CD4-positive, alpha-beta T cell treated with Interleukin-1 beta for 1 hour (primary cell): ENCODE measurements around the gene MYOM1.
A peak's percentile ranks its signal among the peaks of the same experiment; 100 is the strongest.

ENCODE experiments used
- DNase-seq, 2 donors: peaks; one replicate each; pipeline ENCODE4 v3.0.0-alpha.2; 2020 to 2022

MYOM1 gene

DNA sequence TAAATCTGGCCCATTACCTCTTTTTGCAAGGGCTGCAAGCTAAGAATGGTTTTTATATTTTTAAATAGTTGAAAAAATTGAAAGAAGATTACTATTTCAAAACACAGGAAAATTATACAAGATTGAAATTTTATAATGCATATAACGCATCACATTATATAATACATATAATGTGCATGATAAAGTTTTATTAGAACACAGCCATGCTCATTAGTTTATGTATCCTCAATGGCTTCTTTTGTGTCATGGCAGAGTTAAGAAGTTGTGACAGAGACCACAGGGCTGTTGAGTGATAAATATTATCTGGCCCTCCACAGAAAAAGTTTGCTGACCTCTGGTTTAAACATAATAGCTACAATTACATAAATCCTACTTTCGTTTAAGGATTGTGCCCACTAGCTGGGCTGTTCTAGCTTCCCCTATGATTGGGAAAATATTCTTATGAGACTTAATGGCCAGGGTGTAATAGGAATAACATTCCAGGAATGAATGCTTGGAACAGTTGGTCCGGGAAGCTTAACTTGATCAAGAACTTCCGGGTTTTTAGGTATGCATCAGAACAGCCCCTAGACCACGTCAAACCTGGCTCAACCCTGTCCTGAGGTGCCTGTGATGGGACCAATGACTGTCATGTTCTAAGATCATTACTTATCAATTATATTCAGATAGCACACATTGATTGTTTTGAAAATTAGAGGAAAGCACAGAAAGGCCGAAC, 108.1 kb downstream of the MYOM1 start:
- no peak for DNase-seq

DNA sequence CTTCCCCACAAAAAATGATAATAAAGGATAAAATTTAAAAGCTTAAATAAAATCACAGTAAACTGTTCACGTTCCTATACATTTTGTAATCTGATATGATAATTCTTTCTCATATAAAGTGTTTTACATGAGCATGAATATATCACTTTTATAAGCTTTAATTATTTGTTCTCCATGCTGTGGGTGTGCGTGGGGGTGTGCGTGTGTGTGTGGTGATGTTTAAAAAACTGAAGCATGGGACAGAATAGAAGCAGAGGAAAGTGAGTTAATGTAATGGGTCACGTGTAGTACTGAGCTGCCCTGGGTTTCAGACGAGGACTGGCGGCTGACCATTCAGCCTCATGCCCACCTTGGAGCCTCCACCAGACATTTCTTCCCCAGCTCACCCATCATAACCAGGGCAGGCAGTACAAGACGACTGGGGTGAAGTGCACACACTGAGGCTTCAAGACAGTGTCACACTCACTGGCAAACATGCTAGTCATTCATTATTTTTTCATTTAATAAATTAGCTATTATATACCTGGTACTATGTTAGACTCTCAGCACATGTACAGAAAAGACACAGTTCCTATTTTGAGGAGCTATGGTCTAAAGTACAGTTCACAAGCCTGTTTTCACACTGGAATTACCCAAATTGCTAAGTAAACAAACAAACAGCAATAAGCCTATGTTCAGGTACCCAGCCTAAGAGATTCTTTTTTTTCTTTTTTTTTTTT, 109.6 kb downstream of the MYOM1 start:
- no peak for DNase-seq

DNA sequence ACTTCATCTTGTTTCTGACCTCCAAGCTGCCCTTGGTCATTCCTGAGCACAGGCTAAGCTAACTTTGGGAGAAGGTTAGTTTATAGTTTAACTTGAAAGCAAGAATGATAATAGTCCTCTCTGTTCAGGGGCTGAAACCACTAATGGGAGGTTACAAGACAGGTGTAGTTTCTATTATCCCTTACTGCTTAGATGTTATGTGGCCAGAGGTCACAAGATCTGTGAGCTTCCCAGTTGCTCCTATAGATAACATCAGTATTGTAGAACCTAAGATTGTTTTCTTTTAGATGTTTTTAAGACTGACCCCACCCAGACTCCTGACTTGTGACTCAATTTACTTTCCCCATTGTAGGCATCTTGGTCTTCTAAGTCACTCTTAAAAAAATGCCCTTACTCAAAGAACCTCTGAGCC, 112.0 kb downstream of the MYOM1 start:
- DNase-seq: no peak

- DNase-seq: no peak
Observed at GRCh38 chr18:3104190-3105054, 115.3 kb downstream of the MYOM1 start.

GRCh38 chr18:3103576-3103975, 116.2 kb downstream of the MYOM1 start:
- no peak for DNase-seq

- DNase-seq: no peak
Observed at GRCh38 chr18:3102983-3103382, 116.8 kb downstream of the MYOM1 start.

DNA sequence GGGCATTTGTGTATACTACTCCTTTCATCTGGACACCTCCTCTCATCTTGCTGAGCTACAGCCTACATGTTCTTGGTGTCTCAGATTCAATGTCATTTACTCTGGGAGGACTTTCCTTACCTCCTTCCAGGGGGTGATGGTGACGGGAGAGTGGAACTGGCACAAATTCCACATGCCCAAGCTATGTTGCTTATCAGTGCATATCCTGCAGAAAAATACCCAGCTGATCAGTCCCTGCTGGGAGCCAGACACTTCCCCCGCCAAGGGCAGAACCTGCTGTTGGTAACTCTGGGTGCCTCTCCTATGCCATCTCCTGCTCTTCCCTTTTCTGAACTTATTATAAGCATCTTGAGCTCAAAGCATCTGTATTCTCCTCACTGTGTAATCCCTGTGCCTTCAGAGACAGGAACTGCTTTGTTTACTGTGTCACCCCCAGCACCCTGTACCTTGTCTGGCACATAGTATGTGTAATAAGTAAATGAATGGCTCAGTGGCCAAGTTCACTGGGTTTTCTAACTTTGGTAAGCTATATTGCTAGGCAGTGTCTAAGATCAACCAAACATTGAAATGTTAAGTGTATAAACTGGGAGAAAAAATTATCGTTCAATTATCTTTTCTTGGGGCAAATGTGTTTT, 119.2 kb downstream of the MYOM1 start:
- DNase-seq: no peak

- DNase-seq: no peak
Observed at GRCh38 chr18:3099327-3099726, 120.4 kb downstream of the MYOM1 start.

DNA sequence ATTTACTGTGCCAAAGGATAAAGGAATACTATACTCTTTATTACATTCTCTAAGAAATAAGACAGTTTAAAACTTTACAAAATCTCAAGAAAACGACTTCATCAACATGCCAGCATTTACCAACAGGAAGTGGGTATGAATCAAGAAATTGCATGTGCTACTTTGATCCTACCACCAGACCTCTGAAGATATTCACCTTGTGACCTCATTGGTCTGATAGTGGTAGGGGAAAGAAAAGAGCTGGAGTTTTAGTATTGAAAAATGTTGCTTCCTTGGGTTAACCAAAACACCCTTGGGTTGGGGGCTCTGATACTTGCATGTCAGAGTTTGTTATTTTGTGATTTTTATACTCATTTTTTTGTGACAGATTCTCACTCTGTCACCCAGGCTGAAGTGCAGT, 122.7 kb downstream of the MYOM1 start:
- peak in 1 of 2 donors; percentile 45 for DNase-seq

DNA sequence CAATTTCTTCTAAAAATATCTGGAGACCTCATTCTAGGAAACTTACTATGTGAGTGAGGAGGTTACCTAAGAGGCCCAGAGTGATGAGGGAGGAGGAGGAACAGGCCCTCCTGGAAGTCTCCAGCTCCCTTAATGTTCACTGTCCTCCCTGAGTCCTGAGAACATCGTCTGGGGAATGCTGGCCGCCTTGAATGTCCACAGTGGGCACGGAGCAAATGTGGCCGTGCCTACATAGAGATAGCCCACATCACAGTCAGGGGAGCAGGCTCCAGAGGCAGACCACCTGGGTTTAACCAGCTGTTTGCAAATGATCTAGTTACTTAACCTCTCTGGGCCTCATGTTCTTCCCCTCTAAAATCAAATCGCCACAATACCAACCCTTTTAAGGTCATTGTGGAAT, 123.8 kb downstream of the MYOM1 start:
- DNase-seq: no peak

GRCh38 chr18:3094338-3094684, 125.5 kb downstream of the MYOM1 start:
- no peak for DNase-seq

GRCh38 chr18:3093624-3094337, 126.0 kb downstream of the MYOM1 start:
- DNase-seq: no peak

DNA sequence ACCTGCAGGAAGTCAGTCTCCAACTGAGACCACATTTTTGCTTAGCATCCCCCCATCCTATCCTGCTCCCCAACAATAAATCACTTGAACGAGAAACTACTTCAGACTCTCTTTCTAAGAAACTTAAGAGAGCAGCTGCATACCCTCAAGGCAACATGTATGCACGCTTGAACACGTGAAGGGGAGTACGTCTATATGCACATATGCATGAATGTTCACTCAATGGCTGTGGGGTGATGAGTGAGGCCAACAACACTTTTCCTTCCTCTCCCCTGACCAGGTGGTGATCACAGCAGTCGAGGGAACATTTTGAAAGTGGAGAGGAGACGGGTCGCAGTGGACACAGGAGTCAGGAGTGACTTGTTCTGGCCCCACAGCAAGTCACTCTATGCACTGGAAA, 127.0 kb downstream of the MYOM1 start:
- DNase-seq: no peak

GRCh38 chr18:3089579-3089978, 130.2 kb downstream of the MYOM1 start:
- no peak for DNase-seq

- DNase-seq: no peak
Observed at GRCh38 chr18:3088449-3088848, 131.3 kb downstream of the MYOM1 start.

GRCh38 chr18:3086871-3087270, 132.9 kb downstream of the MYOM1 start:
- DNase-seq: no peak

DNA sequence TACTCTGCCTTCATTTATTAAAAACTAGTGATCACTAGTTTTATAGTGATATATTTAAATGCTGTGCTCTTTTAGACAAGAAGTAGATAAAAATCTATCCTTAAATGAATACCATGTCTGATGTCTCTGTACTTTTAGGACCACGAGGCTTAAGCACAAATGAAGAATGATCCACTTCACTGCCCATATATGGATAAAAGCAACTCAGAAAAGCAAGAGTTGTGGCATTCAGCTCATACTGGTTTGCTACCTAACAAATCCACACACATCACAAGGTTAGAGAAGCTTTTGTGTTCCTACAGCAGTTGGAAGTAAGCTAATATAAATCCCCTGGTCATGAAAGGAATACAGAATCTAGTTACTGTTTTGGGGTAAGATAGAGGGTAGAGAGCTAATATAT, 134.2 kb downstream of the MYOM1 start:
- DNase-seq: no peak

DNA sequence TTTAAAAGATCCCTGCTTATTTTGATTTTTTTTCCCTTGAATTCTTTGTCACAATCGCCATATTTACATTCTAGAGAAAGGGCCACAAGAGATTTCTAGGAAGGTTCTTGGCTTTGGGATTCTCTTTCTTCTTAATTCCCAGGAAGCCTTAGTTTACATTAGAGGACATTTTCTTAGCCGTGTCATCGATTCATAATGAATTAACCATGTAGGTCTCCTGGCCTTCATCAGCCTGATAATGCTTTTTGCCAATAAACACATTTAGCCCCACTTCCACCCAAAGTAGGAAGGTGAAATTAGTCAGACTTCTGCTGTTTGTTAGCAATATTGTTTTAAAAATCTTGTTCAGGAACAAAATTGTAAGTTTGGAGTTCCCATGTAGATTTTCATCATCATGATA, 135.6 kb downstream of the MYOM1 start:
- DNase-seq: no peak

DNA sequence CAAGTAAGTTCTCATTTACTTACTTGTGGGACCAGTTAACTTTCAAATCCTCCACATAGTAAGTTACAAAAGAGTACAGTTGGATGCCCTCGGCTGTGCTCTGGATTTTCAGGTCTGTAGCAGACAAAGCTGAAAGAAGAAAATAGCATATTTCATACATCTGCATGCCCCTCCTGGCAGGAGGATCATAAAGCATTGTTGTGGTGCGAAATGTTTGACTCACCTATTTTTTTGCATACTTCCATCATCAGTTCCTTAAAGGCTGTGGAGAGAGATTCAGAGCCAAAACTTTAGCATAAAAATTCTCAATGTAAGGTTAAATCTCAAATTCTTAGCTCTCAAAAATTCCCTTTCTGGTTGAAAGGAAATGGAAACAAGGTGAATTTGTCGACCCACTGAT, 136.0 kb downstream of the MYOM1 start:
- no peak for DNase-seq

DNA sequence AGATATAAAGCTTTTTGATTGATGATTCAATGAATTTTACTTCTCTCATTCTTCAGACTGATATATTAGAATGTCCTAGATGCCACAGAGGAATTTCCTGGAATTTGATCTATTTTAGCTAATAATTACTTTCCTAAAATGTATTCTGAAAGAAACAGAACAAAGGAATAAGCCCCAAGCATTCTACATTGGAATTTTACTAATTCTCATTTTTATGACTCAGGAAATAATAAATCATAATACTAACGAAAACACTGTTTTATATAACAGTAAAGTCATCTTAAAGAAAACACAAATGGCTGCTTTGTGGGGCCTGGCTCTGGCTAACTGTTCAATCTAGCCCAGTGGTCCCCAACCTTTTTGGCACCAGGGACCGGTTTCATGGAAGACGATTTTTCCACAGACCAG, 138.2 kb downstream of the MYOM1 start:
- DNase-seq: no peak

- DNase-seq: no peak
Observed at GRCh38 chr18:3079653-3080052, 140.1 kb downstream of the MYOM1 start.

DNA sequence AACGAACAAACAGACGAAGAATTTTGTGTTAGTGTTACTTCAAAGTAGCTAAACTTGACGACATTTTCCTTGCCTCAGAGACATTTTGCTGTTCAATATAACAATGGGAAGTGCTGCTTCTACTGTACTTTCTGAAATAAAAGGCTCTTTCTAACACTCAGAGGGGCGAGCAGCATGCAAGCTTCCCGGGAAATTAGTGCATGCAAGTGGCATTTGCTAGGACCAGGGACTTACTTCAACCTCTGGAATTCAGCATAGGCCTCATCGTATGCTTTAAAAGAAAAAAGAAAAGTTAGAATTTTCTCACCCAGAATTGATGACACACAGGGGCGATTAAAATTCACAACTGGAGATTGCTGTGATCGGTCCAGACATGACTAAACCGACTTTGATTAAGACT, 144.3 kb downstream of the MYOM1 start:
- no peak for DNase-seq

GRCh38 chr18:3074087-3074486, 145.7 kb downstream of the MYOM1 start:
- DNase-seq: no peak
